ENCODE measurements around the gene TNXB.
"Not testable (repeated sequence)": the region's sequence is repeated elsewhere in the genome, so short reads cannot be mapped to it uniquely, and the experiment has no call there.

- TF ChIP-seq HMGXB4 (CRISPR knock-in tag; IDR thresholded peaks at IDR 0.05; ENCODE audit: borderline replicate concordance); EP300 (IDR thresholded peaks at IDR 0.05); CHD4 (IDR thresholded peaks at IDR 0.05; ENCODE audit: borderline replicate concordance); CTCF (IDR thresholded peaks at IDR 0.05); POLR2A (IDR thresholded peaks at IDR 0.05; ENCODE audit: low read length); CEBPB (IDR thresholded peaks at IDR 0.05); ZFP36 (IDR thresholded peaks at IDR 0.05; ENCODE audit: borderline replicate concordance, partially characterized antibody); RAD21 (conservative IDR thresholded peaks at IDR 0.05 in 1 of 2, IDR thresholded peaks at IDR 0.05 in 1 of 2); USF2 (IDR thresholded peaks at IDR 0.05); MAX (IDR thresholded peaks at IDR 0.05); EHMT2 (IDR thresholded peaks at IDR 0.05; ENCODE audit: low read depth); RNF2 (IDR thresholded peaks at IDR 0.05; ENCODE audit: borderline replicate concordance, low read depth): not testable (repeated sequence)
Measured at GRCh38 chr6:32055756-32056155, 53.4 kb downstream of the TNXB start.
